Putamen (tissue), 1 donor: Measurements from ENCODE around the gene ACBD5.
"Not testable (repeated sequence)": the region's sequence is repeated elsewhere in the genome, so short reads cannot be mapped to it uniquely, and the experiment has no call there.

Source experiments
- DNase-seq: peaks from one replicate; pipeline ENCODE4 v3.0.0-alpha.2; 2016; ENCODE audit warnings: low spot score

ACBD5 gene

GRCh38 chr10:27241010-27241651 is 534 bp upstream of the ACBD5 start:
- DNase-seq, result no peak

DNA sequence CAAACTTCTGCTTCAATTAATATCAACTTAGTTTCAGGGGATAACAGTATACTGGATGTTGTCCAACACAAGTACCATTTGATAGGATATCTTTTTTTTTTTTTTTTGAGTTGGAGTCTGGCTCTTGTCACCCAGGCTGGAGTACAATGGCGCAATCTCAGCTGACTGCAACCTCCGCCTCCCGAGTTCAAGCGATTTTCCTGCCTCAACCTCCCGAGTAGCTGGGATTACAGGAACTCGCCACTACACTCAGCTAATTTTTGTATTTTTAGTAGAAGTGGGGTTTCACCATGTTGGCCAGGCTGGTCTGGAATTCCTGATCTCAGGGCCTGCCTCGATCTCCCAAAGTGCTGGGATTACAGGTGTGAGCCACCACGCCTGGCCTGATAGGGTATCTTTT is 3.1 kb downstream of the ACBD5 start:
- DNase-seq, result not testable (repeated sequence)

DNA sequence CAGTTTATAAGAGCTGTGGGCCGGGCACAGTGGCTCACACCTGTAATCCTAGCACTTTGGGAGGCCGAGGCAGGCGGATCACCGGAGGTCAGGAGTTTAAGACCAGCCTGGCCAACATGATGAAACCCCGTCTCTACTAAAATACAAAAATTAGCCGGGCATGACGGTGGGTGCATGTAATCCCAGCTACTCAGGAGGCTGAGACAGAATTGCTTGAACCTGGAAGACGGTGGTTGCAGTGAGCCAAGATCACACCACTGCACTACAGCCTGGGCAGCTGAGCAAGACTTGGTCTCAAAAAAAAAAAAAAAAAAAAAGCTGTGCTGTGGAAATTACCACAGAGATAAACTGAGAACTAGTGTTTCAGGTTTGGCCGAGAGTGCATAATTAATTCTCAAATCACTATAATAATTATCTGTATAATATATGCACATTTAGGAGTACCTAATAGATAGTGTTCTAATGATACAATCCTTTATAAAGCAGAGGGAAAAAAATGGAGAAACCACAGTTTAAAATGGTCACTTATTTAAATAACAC is 3.9 kb downstream of the ACBD5 start:
- DNase-seq, result not testable (repeated sequence)

- DNase-seq, result no peak
These were observed 4.9 kb downstream of the ACBD5 start for GRCh38 chr10:27235706-27236105.

- DNase-seq, result no peak
These were observed 10.6 kb downstream of the ACBD5 start for GRCh38 chr10:27230022-27230421.

GRCh38 chr10:27225642-27226257 is 14.8 kb downstream of the ACBD5 start:
- DNase-seq, result no peak

- DNase-seq, result no peak
These were observed 15.5 kb downstream of the ACBD5 start for GRCh38 chr10:27225011-27225590.

- no peak for DNase-seq
These were observed 16.6 kb downstream of the ACBD5 start for GRCh38 chr10:27223964-27224363.

GRCh38 chr10:27207350-27207749 is 33.2 kb downstream of the ACBD5 start:
- DNase-seq, result no peak

GRCh38 chr10:27203806-27204205 is 36.8 kb downstream of the ACBD5 start:
- DNase-seq, result no peak

DNA sequence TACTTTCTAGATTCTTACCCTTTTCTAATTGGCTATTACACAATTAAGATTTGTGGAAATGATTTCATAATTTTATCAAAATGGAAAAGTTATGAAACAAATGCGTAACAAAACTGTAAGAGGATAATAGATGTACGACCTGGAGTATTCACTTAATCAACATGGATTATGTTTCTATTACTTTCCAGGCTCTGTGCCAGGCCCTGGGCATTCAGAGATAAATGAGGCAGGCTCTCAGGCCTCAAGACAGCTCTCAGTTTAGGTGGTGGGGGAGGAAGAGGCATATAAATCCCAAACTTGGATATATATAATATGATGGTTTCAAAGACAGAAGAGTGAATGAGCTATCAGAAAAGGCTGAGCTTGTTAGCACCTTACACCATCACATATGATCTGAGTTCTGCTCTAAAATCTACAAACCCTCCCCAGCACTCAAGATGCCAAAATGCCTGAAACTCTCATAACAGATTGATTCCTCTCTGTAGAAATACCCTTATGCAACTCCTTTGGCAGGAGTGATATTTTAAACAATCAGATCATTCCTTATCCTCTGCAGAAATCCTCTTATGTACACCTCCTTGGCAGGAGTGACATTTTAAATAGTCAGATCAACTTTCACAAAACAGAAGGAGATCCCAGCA is 42.5 kb downstream of the ACBD5 start:
- DNase-seq, result peak; percentile 16

- DNase-seq, result peak; percentile 5
These were observed 48.3 kb downstream of the ACBD5 start for GRCh38 chr10:27192284-27192683.

GRCh38 chr10:27190508-27190907 is 50.1 kb downstream of the ACBD5 start:
- no peak for DNase-seq

DNA sequence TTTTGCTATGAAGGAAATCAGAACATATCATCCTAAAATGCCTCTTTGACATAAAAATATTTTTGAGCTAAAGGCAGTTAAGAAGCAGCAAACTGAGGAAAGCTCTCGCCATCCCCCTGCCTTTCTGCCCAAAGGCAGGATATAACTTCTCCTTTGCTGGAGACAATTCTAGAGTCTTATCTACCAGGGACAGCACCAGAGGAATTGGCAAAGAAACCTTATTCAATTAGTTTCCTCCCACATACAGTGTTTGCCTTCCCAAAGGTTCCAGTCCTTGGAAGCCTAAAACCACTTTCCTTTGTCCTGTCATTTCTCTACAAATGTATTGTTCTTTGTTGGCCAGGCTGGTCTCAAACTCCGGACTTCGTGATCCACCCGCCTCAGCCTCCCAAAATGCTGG is 51.7 kb downstream of the ACBD5 start:
- DNase-seq, result no peak

DNA sequence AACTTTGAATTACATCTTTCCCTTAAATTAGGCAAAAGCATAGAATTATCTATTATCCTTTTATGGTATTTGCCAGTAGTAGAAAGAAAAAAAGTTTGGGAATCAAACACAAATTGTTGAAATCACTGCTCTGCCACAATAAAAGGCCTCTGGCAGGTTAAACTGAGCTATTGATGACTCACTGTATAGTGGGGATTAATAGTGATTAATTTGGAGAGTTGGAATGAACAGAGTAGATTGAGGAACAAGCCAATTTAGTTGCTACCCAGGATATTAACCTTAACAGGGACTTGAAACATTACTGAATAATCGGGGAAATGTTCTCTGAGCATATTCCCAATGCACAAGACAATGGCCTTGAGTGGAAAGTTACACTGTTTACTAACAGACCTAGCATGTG is 52.3 kb downstream of the ACBD5 start:
- DNase-seq, result no peak

- no peak for DNase-seq
These were observed 70.7 kb downstream of the ACBD5 start for GRCh38 chr10:27169849-27170248.

GRCh38 chr10:27158421-27158820 is 82.2 kb downstream of the ACBD5 start:
- DNase-seq, result no peak

DNA sequence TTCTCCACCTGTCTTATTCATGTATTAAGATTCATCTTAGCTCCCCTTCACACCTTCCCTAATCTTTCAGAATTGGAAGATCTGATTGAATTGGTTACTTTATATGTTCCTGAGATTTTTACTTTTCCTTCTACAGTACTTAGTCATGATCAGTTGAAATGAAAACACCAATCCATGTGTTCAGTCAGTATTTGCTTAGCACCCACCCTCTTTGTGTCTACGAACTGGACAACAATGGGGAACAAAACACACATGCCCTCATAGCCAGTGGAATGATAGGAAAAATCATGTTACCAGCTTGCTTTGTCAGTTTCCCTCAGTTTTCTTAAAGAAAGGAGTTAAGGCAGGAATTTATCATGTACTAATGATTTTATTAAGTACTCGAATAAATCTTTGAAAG is 83.4 kb downstream of the ACBD5 start:
- DNase-seq, result no peak

DNA sequence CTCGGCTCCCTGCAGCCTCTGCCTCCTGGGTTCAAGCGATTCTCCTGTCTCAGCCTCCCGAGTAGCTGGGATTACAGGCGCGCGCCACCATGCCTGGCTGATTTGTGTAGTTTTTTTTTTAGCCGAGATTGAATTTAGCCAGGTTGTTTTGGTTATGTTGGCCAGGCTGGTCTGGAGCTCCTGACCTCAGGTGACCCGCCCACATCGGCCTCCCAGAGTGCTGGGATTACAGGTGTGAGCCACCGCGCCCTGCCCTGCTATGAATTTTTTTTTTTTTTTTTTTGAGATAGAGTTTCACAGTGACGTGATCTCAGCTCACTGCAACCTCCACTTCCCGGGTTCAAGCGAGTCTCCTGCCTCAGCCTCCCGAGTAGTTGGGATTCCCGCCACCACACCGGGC is 84.0 kb downstream of the ACBD5 start:
- DNase-seq, result not testable (repeated sequence)

- DNase-seq, result peak; percentile 93
These were observed 85.4 kb downstream of the ACBD5 start, which contains the start of gene MASTL for GRCh38 chr10:27155066-27155754. Gene MASTL, plus strand, starts transcription at chr10:27155352. Its CDS starts 75 bp downstream, at chr10:27155427.

DNA sequence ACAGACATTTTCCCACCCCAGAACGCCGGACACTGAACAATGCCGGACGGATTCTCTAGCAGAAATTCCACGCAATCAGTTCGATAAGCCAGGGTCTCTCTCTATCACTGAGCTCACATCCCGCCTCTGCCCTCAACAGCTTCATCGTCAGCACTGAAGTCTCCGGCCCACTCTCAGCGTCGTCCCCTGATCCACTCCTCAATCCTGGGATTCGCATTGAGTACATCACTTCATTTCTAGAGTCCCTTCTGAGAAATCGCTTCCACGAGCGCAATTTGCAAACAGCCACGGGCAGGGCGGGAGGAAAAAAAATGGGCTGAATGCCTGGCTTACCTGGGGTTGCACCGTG is 86.8 kb downstream of the ACBD5 start:
- peak; percentile 15 for DNase-seq

GRCh38 chr10:27153329-27153728 is 87.3 kb downstream of the ACBD5 start:
- no peak for DNase-seq
